ENCODE data around the gene PIP5K1C. TPM values are rescaled to one million over a fixed set of nuclear protein-coding genes. Genes with fewer than 3 reads are reported as not detected.

The PIP5K1C gene
- polyA plus RNA-seq, 2 of the 4 experiments (the other 2 are of a cell fraction), result 2.6 to 9.3 TPM

- no peak for TF ChIP-seq CEBPB (IDR thresholded peaks at IDR 0.05)
- no peak for TF ChIP-seq ESRRA (IDR thresholded peaks at IDR 0.05; ENCODE audit: borderline replicate concordance, low read length)
- no peak for TF ChIP-seq FOSB (CRISPR knock-in tag; IDR thresholded peaks at IDR 0.05)
- no peak for TF ChIP-seq ZC3H11A (IDR thresholded peaks at IDR 0.05)
- TF ChIP-seq RCOR1 (IDR thresholded peaks at IDR 0.05; ENCODE audit: low read depth, low read length), result no peak
- TF ChIP-seq NFE2L2 (conservative IDR thresholded peaks at IDR 0.05; ENCODE audit: low read length), result no peak
- TF ChIP-seq CHD2 (IDR thresholded peaks at IDR 0.05; ENCODE audit: low read length, partially characterized antibody), result no peak
- TF ChIP-seq CBX8 (IDR thresholded peaks at IDR 0.05), result no peak
Measured at GRCh38 chr19:3620145-3620816, 80.0 kb downstream of the PIP5K1C start (continued).

DNA sequence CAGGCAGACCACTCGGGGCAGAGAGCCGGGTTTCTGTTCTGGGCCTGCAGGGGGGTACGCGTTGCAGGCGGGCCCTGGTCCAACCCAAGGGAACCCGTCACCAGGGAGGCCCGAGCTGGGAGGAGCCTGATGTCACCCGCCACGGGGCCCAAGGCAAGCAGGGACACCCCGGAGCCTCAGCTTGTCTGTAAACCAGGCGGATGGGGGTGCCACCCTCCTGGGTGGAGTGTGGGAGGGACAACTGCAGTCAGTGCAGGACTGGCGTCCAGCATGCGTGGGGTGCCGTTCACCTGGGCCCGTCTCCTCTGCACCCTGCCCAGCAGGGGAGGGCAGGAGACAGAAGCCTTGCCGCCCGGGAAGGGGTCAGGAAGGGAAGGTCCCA is 80.6 kb downstream of the PIP5K1C start:
- no peaks in the 10 kb centered on the region for H3K9me3 ChIP-seq
- POLR2A ChIA-PET, result no interaction called here
- H3K4me1 ChIP-seq, result no peaks in the 10 kb centered on the region
- CTCF ChIA-PET, result interaction anchor here (0.6 to 2.5 kb wide), 10 partner anchors 8 to 75 kb away, joined by 3 to 16 read pairs (median 4); no protein-coding TSS in a partner anchor
- 85% methylated on average over 11 of the region's 17 CpGs for WGBS (ENCODE audit: missing lambda C conversion rate)
- TF ChIP-seq, protein P1, sequence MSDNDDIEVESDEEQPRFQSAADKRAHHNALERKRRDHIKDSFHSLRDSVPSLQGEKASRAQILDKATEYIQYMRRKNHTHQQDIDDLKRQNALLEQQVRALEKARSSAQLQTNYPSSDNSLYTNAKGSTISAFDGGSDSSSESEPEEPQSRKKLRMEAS (IDR thresholded peaks at IDR 0.05), result no peak
- FAIRE-seq (no peak), DNase-seq (ENCODE audit: low read depth in 1 of 2, low spot score in 1 of 2) (no peak), ATAC-seq (peak in 1 of 2 experiments; percentile 14; a peak in 2 of 6 replicates)
- H3K4me2 ChIP-seq, result no peak overlapping the region
- no peak overlapping the region for H3K4me3 ChIP-seq
- H3K27ac ChIP-seq, result no peak overlapping the region

DNA sequence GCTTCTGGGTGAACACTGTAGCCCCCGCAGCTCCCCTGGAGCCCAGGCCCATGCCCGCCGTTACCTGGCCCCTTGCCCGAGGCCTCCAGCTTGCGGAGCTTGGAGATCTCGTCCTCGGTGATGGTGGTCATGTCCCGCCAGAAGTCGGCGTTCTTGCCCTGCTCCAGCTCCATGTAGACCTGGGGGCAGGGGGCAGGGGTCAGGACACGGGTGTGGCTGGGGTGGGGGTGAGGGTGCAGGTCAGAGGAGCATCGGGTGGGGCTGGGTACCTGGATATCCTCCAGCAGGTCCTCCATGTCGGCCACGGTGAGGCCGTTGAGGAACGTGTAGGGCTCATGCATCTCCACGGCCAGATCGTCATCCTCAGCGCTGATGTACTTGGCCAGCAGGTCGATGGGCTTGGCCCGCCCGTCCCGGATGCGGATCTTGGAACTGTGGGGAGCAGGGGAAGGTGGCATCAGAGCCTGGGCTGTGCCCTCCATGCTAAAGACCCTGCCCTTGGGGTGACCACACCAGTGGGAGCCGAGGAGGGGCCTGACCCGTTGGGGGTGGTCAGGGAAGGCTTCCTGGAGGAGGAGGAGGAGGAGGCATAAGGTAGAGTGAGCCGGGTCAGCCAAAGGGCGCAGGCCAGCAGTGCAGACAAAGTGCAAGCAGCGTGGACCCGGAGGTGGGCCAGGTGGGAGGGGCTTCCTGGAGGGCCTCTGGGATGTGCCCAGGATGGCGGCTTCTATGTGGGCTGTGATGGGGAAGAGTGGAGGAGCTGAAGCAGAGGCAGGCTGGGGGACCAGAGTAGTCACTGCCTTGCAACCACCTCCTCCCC is 81.2 kb downstream of the PIP5K1C start:
- DNase-seq (ENCODE audit: low read depth in 1 of 2, low spot score in 1 of 2), result no peak
- no peak for TF ChIP-seq JUN (IDR thresholded peaks at IDR 0.05)
- peak; percentile 72 for TF ChIP-seq ZFP36 (IDR thresholded peaks at IDR 0.05; ENCODE audit: borderline replicate concordance, partially characterized antibody)
- CTCF ChIA-PET, result interaction anchor here (0.6 to 2.5 kb wide), 15 partner anchors 9 to 132 kb away, joined by 3 to 16 read pairs (median 4); no protein-coding TSS in a partner anchor
- Histone ChIP-seq H3K9me3 (no peaks in the 10 kb centered on the region), H3K4me1 (no peaks in the 10 kb centered on the region), H3K4me2 (no peak overlapping the region), H3K27ac (no peak overlapping the region), H3K4me3 (no peak overlapping the region)
- WGBS (ENCODE audit: missing lambda C conversion rate), result 78% methylated on average over 12 of the region's 31 CpGs
- POLR2A ChIA-PET, result no interaction called here
- no peak for FAIRE-seq
- ATAC-seq, result peak in 1 of 2 experiments; percentile 15; a peak in 2 of 6 replicates

DNA sequence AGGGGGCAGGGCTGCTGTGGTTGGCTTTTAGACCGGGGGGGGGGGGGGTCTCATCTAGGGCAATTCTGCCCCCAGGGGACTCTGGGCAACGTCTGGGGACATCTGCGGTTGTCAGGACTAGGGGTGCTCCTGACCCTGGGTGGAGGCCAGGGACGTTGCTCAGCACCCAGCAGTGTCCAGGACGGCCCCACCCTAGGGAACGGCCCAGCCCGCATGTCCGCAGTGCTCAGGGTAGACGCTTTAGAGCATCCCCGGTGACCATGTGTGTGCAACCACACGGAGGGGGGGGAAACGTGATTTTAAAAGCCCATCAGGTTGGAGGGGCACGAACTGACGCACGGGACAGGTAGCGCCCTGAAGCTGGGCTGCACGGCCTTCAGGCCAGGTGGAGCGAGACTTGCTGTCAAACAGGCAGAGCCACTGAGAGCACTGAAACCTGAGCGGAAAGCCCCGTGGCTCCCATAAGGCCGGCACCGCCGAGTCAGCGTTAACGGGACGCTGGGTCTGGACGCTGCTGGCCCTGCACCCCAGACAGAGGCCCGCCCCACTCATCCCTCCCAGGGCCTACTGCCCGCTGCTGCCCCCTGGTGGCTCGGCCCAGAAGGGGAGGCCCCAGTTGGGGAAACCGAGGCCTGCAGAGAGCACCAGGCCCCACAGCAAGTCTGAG is 82.0 kb downstream of the PIP5K1C start:
- Histone ChIP-seq H3K4me1 (no peaks in the 10 kb centered on the region), H3K27ac (no peak overlapping the region), H3K4me2 (no peak overlapping the region), H3K4me3 (no peak overlapping the region), H3K9me3 (no peaks in the 10 kb centered on the region)
- POLR2A ChIA-PET, result no interaction called here
- CTCF ChIA-PET, result interaction anchor here (0.8 to 2.5 kb wide), 11 partner anchors 9 to 131 kb away, joined by 3 to 16 read pairs (median 4); no protein-coding TSS in a partner anchor
- no peak for FAIRE-seq
- peak in 1 of 2 experiments; percentile 44 for DNase-seq (ENCODE audit: low read depth in 1 of 2, low spot score in 1 of 2)
- WGBS (ENCODE audit: missing lambda C conversion rate), result 84% methylated on average over 7 of the region's 31 CpGs
- no peak for TF ChIP-seq E2F6 (IDR thresholded peaks at IDR 0.05; ENCODE audit: borderline replicate concordance, low read depth)
- TF ChIP-seq RAD21 (conservative IDR thresholded peaks at IDR 0.05 in 1 of 2, IDR thresholded peaks at IDR 0.05 in 1 of 2), result peak; percentile 54 to 65
- TF ChIP-seq ATOH8 (CRISPR knock-in tag; IDR thresholded peaks at IDR 0.05; ENCODE audit: low read depth), result no peak
- peak; percentile 74 for TF ChIP-seq MAFK (IDR thresholded peaks at IDR 0.05; ENCODE audit: partially characterized antibody)
- TF ChIP-seq EP300 (IDR thresholded peaks at IDR 0.05), result no peak
- TF ChIP-seq, protein P2, sequence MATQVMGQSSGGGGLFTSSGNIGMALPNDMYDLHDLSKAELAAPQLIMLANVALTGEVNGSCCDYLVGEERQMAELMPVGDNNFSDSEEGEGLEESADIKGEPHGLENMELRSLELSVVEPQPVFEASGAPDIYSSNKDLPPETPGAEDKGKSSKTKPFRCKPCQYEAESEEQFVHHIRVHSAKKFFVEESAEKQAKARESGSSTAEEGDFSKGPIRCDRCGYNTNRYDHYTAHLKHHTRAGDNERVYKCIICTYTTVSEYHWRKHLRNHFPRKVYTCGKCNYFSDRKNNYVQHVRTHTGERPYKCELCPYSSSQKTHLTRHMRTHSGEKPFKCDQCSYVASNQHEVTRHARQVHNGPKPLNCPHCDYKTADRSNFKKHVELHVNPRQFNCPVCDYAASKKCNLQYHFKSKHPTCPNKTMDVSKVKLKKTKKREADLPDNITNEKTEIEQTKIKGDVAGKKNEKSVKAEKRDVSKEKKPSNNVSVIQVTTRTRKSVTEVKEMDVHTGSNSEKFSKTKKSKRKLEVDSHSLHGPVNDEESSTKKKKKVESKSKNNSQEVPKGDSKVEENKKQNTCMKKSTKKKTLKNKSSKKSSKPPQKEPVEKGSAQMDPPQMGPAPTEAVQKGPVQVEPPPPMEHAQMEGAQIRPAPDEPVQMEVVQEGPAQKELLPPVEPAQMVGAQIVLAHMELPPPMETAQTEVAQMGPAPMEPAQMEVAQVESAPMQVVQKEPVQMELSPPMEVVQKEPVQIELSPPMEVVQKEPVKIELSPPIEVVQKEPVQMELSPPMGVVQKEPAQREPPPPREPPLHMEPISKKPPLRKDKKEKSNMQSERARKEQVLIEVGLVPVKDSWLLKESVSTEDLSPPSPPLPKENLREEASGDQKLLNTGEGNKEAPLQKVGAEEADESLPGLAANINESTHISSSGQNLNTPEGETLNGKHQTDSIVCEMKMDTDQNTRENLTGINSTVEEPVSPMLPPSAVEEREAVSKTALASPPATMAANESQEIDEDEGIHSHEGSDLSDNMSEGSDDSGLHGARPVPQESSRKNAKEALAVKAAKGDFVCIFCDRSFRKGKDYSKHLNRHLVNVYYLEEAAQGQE (IDR thresholded peaks at IDR 0.05), result no peak
- TF ChIP-seq SMC3 (IDR thresholded peaks at IDR 0.05), result peak; percentile 74
- TF ChIP-seq CTCF (IDR thresholded peaks at IDR 0.05), result peak; percentile 67
- no peak for TF ChIP-seq HOXA7 (CRISPR knock-in tag; IDR thresholded peaks at IDR 0.05)
- TF ChIP-seq FOXS1 (CRISPR knock-in tag; IDR thresholded peaks at IDR 0.05), result no peak
- peak; percentile 50 to 83; a peak in 4 of 6 replicates for ATAC-seq

All from A549 (cell line).